ENCODE data around the gene EEA1. TPM values are rescaled to one million over a fixed set of nuclear protein-coding genes. Genes with fewer than 3 reads are reported as not detected.
A peak's percentile ranks its signal among the peaks of the same experiment; 100 is the strongest.

The EEA1 gene
- total and polyA plus RNA-seq, 10 of the 15 experiments (the other 5 are each of a cell fraction or from before 2014, with no cell fraction given), result 5.5 to 40.3 (median 13.5) TPM

DNA sequence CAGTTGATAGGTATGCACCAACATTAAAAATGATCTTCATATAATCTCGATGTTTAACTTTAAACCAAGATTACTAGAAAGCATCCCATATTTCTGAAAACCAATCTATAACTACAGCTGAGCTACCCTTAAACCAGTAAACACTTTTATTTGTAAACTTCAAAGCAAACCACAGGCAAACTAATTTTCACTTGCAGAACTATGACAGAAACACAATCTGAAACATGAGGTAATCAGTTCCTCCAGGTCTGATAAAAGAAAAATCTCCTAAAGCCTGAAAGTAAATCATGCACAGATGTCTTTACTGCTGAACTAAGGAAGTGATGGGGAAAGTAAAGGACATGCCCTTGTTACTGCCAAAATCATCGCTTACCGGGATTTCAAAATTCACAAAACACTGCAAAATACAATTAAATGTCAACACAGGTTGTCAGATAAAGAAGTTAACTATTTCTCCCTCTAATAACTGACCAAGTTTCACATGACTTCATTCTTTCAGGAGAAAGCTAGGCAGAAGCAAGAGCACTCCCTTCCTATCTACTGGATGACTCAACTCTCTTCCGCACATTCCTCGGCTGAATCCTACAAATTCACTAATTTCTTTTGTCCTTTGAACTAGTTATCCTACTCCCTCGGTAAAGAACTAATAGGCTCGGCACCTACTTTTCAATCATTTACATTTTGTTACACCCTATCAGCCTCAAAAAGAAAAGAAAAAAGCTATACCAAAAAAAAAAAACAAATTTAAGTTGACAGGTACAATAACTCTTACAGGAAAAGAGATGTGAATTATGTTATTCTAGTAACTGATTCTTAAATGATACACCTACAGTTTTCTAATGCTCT, 1.4 kb downstream of the EEA1 start (continued):
- TF ChIP-seq NR2C2 (IDR thresholded peaks at IDR 0.05; ENCODE audit: borderline replicate concordance, control insufficient read depth, insufficient read length, low read depth) (no peak), CHD4 (IDR thresholded peaks at IDR 0.05) (no peak), BMI1 (IDR thresholded peaks at IDR 0.05; ENCODE audit: borderline replicate concordance) (0 out of 2 replicates have a peak, but pooled peaks have one; percentile 12), TBL1XR1 (IDR thresholded peaks at IDR 0.05; ENCODE audit: low read depth, low read length) (no peak), FOXM1 (IDR thresholded peaks at IDR 0.05; ENCODE audit: low read depth, low read length) (peak; percentile 47), YBX1 (IDR thresholded peaks at IDR 0.05) (no peak), ATF7 (IDR thresholded peaks at IDR 0.05; ENCODE audit: low read depth) (peak; percentile 94), ZNF207 (IDR thresholded peaks at IDR 0.05; ENCODE audit: borderline replicate concordance) (no peak), RUNX3 (IDR thresholded peaks at IDR 0.05; ENCODE audit: low read length) (peak; percentile 89), JUND (IDR thresholded peaks at IDR 0.05; ENCODE audit: low read depth, low read length) (no peak), RB1 (IDR thresholded peaks at IDR 0.05; ENCODE audit: borderline replicate concordance) (no peak), NFIC (IDR thresholded peaks at IDR 0.05; ENCODE audit: low read depth, low read length) (peak; percentile 90), TCF7 (IDR thresholded peaks at IDR 0.05; ENCODE audit: borderline replicate concordance) (peak; percentile 93), CBFB (IDR thresholded peaks at IDR 0.05; ENCODE audit: low read depth) (peak; percentile 86), MEF2A (IDR thresholded peaks at IDR 0.05; ENCODE audit: insufficient read depth, low read depth, low read length) (0 out of 2 replicates have a peak, but pooled peaks have one; percentile 33), CREM (IDR thresholded peaks at IDR 0.05; ENCODE audit: low read depth) (peak; percentile 58), BCL11A (IDR thresholded peaks at IDR 0.05; ENCODE audit: low read depth, low read length) (0 out of 2 replicates have a peak, but pooled peaks have one; percentile 3), ETV6 (conservative IDR thresholded peaks at IDR 0.05 in 1 of 2, IDR thresholded peaks at IDR 0.05 in 1 of 2; ENCODE audit: borderline replicate concordance in 1 of 2, low read depth in 1 of 2) (peak in 1 of 2 experiments; percentile 15; a peak in 1 of 4 replicates), ZBED1 (IDR thresholded peaks at IDR 0.05; ENCODE audit: borderline replicate concordance) (peak; percentile 20; the same call in 1 of the 2 replicates)
- TF ChIP-seq, protein P1, sequence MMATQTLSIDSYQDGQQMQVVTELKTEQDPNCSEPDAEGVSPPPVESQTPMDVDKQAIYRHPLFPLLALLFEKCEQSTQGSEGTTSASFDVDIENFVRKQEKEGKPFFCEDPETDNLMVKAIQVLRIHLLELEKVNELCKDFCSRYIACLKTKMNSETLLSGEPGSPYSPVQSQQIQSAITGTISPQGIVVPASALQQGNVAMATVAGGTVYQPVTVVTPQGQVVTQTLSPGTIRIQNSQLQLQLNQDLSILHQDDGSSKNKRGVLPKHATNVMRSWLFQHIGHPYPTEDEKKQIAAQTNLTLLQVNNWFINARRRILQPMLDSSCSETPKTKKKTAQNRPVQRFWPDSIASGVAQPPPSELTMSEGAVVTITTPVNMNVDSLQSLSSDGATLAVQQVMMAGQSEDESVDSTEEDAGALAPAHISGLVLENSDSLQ (IDR thresholded peaks at IDR 0.05), result no peak; the same call in 1 of the 2 replicates
- TF ChIP-seq, protein P2, sequence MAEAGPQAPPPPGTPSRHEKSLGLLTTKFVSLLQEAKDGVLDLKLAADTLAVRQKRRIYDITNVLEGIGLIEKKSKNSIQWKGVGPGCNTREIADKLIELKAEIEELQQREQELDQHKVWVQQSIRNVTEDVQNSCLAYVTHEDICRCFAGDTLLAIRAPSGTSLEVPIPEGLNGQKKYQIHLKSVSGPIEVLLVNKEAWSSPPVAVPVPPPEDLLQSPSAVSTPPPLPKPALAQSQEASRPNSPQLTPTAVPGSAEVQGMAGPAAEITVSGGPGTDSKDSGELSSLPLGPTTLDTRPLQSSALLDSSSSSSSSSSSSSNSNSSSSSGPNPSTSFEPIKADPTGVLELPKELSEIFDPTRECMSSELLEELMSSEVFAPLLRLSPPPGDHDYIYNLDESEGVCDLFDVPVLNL (IDR thresholded peaks at IDR 0.05; ENCODE audit: low read depth, low read length), result no peak
- TF ChIP-seq, protein P3, sequence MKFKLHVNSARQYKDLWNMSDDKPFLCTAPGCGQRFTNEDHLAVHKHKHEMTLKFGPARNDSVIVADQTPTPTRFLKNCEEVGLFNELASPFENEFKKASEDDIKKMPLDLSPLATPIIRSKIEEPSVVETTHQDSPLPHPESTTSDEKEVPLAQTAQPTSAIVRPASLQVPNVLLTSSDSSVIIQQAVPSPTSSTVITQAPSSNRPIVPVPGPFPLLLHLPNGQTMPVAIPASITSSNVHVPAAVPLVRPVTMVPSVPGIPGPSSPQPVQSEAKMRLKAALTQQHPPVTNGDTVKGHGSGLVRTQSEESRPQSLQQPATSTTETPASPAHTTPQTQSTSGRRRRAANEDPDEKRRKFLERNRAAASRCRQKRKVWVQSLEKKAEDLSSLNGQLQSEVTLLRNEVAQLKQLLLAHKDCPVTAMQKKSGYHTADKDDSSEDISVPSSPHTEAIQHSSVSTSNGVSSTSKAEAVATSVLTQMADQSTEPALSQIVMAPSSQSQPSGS (IDR thresholded peaks at IDR 0.05; ENCODE audit: low read length), result peak; percentile 93
- TF ChIP-seq, protein P4, sequence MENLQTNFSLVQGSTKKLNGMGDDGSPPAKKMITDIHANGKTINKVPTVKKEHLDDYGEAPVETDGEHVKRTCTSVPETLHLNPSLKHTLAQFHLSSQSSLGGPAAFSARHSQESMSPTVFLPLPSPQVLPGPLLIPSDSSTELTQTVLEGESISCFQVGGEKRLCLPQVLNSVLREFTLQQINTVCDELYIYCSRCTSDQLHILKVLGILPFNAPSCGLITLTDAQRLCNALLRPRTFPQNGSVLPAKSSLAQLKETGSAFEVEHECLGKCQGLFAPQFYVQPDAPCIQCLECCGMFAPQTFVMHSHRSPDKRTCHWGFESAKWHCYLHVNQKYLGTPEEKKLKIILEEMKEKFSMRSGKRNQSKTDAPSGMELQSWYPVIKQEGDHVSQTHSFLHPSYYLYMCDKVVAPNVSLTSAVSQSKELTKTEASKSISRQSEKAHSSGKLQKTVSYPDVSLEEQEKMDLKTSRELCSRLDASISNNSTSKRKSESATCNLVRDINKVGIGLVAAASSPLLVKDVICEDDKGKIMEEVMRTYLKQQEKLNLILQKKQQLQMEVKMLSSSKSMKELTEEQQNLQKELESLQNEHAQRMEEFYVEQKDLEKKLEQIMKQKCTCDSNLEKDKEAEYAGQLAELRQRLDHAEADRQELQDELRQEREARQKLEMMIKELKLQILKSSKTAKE (IDR thresholded peaks at IDR 0.05; ENCODE audit: low read depth, poor library complexity, severe bottlenecking), result peak; percentile 46
